ENCODE results near the gene CYTH2. TPM values are rescaled to one million over a fixed set of nuclear protein-coding genes. Genes with fewer than 3 reads are reported as not detected.

Gene CYTH2
- total and polyA plus RNA-seq, 2 of the 8 experiments (the other 6 are each of a cell fraction or from before 2014, with no cell fraction given) = 43.7 to 71.4 TPM

GRCh38 chr19:48468772-48469288, 339 bp upstream of the CYTH2 start (continued):
- TF ChIP-seq NRF1 (IDR thresholded peaks at IDR 0.05; ENCODE audit: low read depth, low read length) = peak; percentile 66
- TF ChIP-seq GABPA (IDR thresholded peaks at IDR 0.05; ENCODE audit: borderline replicate concordance, insufficient read depth, low read length) = no peak
- TF ChIP-seq TAF1 (IDR thresholded peaks at IDR 0.05; ENCODE audit: low read depth, low read length) = no peak
- peak; percentile 67 for TF ChIP-seq MAX (IDR thresholded peaks at IDR 0.05)
- no peak for TF ChIP-seq PHF8 (conservative IDR thresholded peaks at IDR 0.05; ENCODE audit: low read depth, low read length)
- TF ChIP-seq EGR1 (IDR thresholded peaks at IDR 0.05; ENCODE audit: borderline replicate concordance, low read depth, low read length) = no peak
- TF ChIP-seq YY1 (IDR thresholded peaks at IDR 0.05; ENCODE audit: low read depth, low read length) = peak; percentile 83; the same call in 1 of the 2 replicates
- TF ChIP-seq TBP (IDR thresholded peaks at IDR 0.05; ENCODE audit: low read depth, low read length) = no peak
- TF ChIP-seq MAFK (IDR thresholded peaks at IDR 0.05; ENCODE audit: low read depth, low read length) = no peak
- no peak for TF ChIP-seq CTBP2 (IDR thresholded peaks at IDR 0.05; ENCODE audit: borderline replicate concordance, insufficient read depth, insufficient read length, low read length)
- no peak for TF ChIP-seq BACH1 (IDR thresholded peaks at IDR 0.05; ENCODE audit: low read length)
- TF ChIP-seq CREB1 (IDR thresholded peaks at IDR 0.05) = peak; percentile 79
